ENCODE results near the gene EFCC1. TPM values are rescaled to one million over a fixed set of nuclear protein-coding genes. Genes with fewer than 3 reads are reported as not detected.

The EFCC1 gene
- total and polyA plus RNA-seq, 2 of the 8 experiments (the other 6 are each of a cell fraction or from before 2014, with no cell fraction given), result 0.14 to 0.37 TPM

GRCh38 chr3:128993461-128994172 lies 7.5 kb upstream of the EFCC1 start, which contains the start of gene CFAP92 (continued):
- no peak for TF ChIP-seq FOSL1 (IDR thresholded peaks at IDR 0.05; ENCODE audit: insufficient read depth, low read depth, low read length)
- TF ChIP-seq CEBPB (IDR thresholded peaks at IDR 0.05; ENCODE audit: low read depth, low read length), result no peak
- TF ChIP-seq E2F6 (IDR thresholded peaks at IDR 0.05), result peak; percentile 96
- peak; percentile 91 for TF ChIP-seq MAX (IDR thresholded peaks at IDR 0.05)
